ENCODE data around the gene ADM2. TPM values are rescaled to one million over a fixed set of nuclear protein-coding genes. Genes with fewer than 3 reads are reported as not detected.
A peak's percentile ranks its signal among the peaks of the same experiment; 100 is the strongest.

The ADM2 gene
- total RNA-seq, 1 experiment from 2014 or later, result 2.2 TPM

- Histone ChIP-seq H3K4me3 (peak overlapping the region; percentile 63), H3K27me3 (no peaks in the 10 kb centered on the region), H3K9me3 (no peaks in the 10 kb centered on the region), H3K36me3 (peaks cover 32% of the 10 kb centered on the region)
- no peak for DNase-seq
Observed at GRCh38 chr22:50523806-50524675, 42.7 kb downstream of the ADM2 start.

GRCh38 chr22:50524676-50525103, 43.3 kb downstream of the ADM2 start:
- DNase-seq, result peak; percentile 44
- Histone ChIP-seq H3K9me3 (no peaks in the 10 kb centered on the region), H3K27me3 (no peaks in the 10 kb centered on the region), H3K4me3 (peak overlapping the region; percentile 63), H3K36me3 (peaks cover 26% of the 10 kb centered on the region)

- peaks cover 21% of the 10 kb centered on the region for H3K36me3 ChIP-seq
- no peaks in the 10 kb centered on the region for H3K27me3 ChIP-seq
- DNase-seq, result peak; percentile 96
Observed at GRCh38 chr22:50525104-50525857, 43.9 kb downstream of the ADM2 start, which contains the start of gene SCO2. TSS of gene SCO2 (minus strand) at chr22:50525598. CDS start at chr22:50524411, 1,187 bp downstream.

GRCh38 chr22:50525858-50526107, 44.4 kb downstream of the ADM2 start:
- no peaks in the 10 kb centered on the region for H3K9me3 ChIP-seq
- peak overlapping the region; percentile 63 for H3K4me3 ChIP-seq
- H3K36me3 ChIP-seq, result peaks cover 21% of the 10 kb centered on the region
- H3K27me3 ChIP-seq, result no peaks in the 10 kb centered on the region
- DNase-seq, result no peak

More at GRCh38 chr22:50525104-50525857, 43.9 kb downstream of the ADM2 start, which contains the start of gene SCO2:
- H3K9me3 ChIP-seq, result no peaks in the 10 kb centered on the region
- peak within 1 kb of the TSS; percentile 63 for H3K4me3 ChIP-seq

GRCh38 chr22:50526108-50526833, 44.9 kb downstream of the ADM2 start:
- peak; percentile 84 for DNase-seq
- Histone ChIP-seq H3K36me3 (peaks cover 21% of the 10 kb centered on the region), H3K4me3 (peak overlapping the region; percentile 63), H3K9me3 (no peaks in the 10 kb centered on the region), H3K27me3 (no peaks in the 10 kb centered on the region)

- Histone ChIP-seq H3K36me3 (peaks cover 21% of the 10 kb centered on the region), H3K27me3 (no peaks in the 10 kb centered on the region), H3K9me3 (no peaks in the 10 kb centered on the region), H3K4me3 (peak overlapping the region; percentile 63)
- peak; percentile 91 for DNase-seq
Observed at GRCh38 chr22:50526834-50527801, 45.8 kb downstream of the ADM2 start.

GRCh38 chr22:50527921-50528681, 46.8 kb downstream of the ADM2 start:
- no peak overlapping the region for H3K4me3 ChIP-seq
- no peaks in the 10 kb centered on the region for H3K27me3 ChIP-seq
- DNase-seq, result no peak
- no peaks in the 10 kb centered on the region for H3K9me3 ChIP-seq
- peaks cover 19% of the 10 kb centered on the region for H3K36me3 ChIP-seq

- no peak for DNase-seq
- Histone ChIP-seq H3K36me3 (peaks cover 12% of the 10 kb centered on the region), H3K27me3 (no peaks in the 10 kb centered on the region), H3K4me3 (peak overlapping the region; percentile 59), H3K9me3 (no peaks in the 10 kb centered on the region)
Observed at GRCh38 chr22:50528682-50529415, 47.5 kb downstream of the ADM2 start.

GRCh38 chr22:50529416-50529896, 48.1 kb downstream of the ADM2 start:
- H3K27me3 ChIP-seq, result no peaks in the 10 kb centered on the region
- H3K4me3 ChIP-seq, result peak overlapping the region; percentile 59
- DNase-seq, result peak; percentile 40
- peaks cover 6% of the 10 kb centered on the region for H3K36me3 ChIP-seq
- no peaks in the 10 kb centered on the region for H3K9me3 ChIP-seq

- DNase-seq, result peak; percentile 91
- Histone ChIP-seq H3K4me3 (peak within 1 kb of the TSS; percentile 59), H3K9me3 (no peaks in the 10 kb centered on the region), H3K27me3 (no peaks in the 10 kb centered on the region), H3K36me3 (no peaks in the 10 kb centered on the region; the same call in none of the 2 replicates)
Observed at GRCh38 chr22:50529897-50530579, 48.7 kb downstream of the ADM2 start, which contains the start of gene TYMP. TSS of gene TYMP (minus strand) at chr22:50530012. CDS start at chr22:50529709, 303 bp downstream.

GRCh38 chr22:50530580-50530876, 49.2 kb downstream of the ADM2 start:
- H3K9me3 ChIP-seq, result no peaks in the 10 kb centered on the region
- no peak for DNase-seq
- H3K36me3 ChIP-seq, result no peaks in the 10 kb centered on the region; the same call in none of the 2 replicates
- no peaks in the 10 kb centered on the region for H3K27me3 ChIP-seq
- peak overlapping the region; percentile 59 for H3K4me3 ChIP-seq

- Histone ChIP-seq H3K9me3 (no peaks in the 10 kb centered on the region), H3K36me3 (no peaks in the 10 kb centered on the region; the same call in none of the 2 replicates), H3K27me3 (no peaks in the 10 kb centered on the region), H3K4me3 (peak overlapping the region; percentile 59)
- peak; percentile 86 for DNase-seq
Observed at GRCh38 chr22:50530877-50531545, 49.7 kb downstream of the ADM2 start.

- peak; percentile 68 for DNase-seq
- Histone ChIP-seq H3K9me3 (no peaks in the 10 kb centered on the region), H3K36me3 (no peaks in the 10 kb centered on the region; the same call in none of the 2 replicates), H3K27me3 (no peaks in the 10 kb centered on the region), H3K4me3 (peak overlapping the region; percentile 59)
Observed at GRCh38 chr22:50531546-50531961, 50.2 kb downstream of the ADM2 start.
